GM19043 (cell line): ENCODE data around the gene CD27.
"Not testable (repeated sequence)": the region's sequence is repeated elsewhere in the genome, so short reads cannot be mapped to it uniquely, and the experiment has no call there.

Source experiments
- ATAC-seq: cut with Tn5 transposase; IDR thresholded peaks from one replicate; pipeline ENCODE4 v1.9.1; 2021; ENCODE audit warnings: low read depth; ENCODE audit not compliant: unreplicated experiment

The CD27 gene

GRCh38 chr12:6477601-6478377 is 33.0 kb downstream of the CD27 start:
- ATAC-seq: not testable (repeated sequence)

GRCh38 chr12:6478416-6478815 is 33.7 kb downstream of the CD27 start:
- no peak for ATAC-seq

- ATAC-seq: no peak
Observed at GRCh38 chr12:6488240-6488639, 43.5 kb downstream of the CD27 start.

DNA sequence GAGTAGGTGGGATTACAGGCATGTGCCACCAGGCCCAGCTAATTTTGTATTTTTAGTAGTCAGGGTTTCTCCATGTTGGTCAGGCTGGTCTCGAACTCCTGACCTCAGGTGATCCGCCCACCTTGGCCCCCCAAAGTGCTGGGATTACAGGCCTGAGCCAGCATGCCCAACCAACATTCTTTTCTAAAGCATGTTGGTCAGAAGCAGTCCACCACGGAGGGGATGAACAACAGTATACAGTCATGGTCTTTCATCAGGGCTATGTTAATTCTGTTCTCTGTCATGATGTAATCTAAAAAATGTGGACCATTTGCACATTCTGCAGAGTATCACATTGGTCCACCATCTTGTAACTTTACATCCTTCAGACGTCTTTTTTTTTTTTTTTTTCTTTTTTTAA is 44.7 kb downstream of the CD27 start:
- ATAC-seq: no peak

DNA sequence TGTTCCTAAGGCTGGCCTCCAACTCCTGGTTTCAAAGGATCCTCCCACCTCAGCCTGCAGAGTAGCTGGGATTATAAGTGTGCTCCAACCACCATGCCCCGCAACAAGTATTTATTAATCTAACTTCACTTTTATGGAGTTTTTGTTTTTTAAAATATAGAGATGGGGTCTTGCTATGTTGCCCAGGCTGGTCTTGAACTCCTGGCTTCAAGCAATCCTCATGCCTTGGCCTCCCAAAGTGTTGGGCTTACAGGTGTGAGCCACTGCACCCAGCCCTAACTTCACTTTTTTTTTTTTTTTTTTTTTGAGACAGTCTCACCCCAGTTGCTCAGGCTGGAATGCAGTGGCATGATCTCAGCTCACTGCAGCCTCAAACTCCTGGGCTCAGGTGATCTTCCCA is 45.9 kb downstream of the CD27 start:
- not testable (repeated sequence) for ATAC-seq

DNA sequence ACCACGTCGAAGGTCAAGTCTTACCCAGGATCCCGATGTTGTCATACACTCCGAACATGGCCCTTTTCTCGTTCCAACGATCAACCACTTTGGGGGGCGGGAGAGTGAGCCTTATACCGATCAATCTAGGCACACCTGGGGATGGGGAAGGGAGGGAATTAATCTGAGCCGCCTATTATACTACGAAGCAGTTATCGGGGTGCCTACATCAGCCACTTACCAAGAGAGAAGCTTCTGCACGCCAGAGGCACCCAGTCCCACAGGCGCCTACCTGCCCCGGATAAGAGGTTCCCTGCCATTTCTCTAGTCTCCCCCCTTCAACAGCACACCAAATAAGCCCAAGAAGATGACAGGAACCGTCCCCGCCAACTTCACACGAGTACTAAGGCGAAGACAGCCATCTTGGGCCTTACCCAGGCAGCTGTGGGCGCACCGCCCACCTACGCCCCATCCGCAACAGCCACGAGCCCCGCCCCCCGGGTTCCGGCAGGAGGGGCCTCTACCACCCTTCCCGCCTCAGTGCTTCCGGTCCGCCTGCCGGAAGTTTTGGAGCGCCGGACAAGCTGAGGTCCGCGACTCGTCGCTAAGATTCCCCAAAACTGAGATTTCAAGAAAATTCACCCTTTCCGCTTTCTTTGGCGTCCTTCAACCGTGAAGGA is 48.2 kb downstream of the CD27 start, which contains the start of gene MRPL51:
Gene MRPL51 (minus strand): TSS at position 425 of the 659 bp plus-strand sequence. CDS start 126 bp downstream, at position 299.
- ATAC-seq: peak; percentile 55

- peak; percentile 86 for ATAC-seq
Observed at GRCh38 chr12:6493497-6494257, 48.9 kb downstream of the CD27 start, which contains the start of gene NCAPD2. NCAPD2 (plus strand) TSS chr12:6494102; CDS start chr12:6495099, 997 bp downstream.

DNA sequence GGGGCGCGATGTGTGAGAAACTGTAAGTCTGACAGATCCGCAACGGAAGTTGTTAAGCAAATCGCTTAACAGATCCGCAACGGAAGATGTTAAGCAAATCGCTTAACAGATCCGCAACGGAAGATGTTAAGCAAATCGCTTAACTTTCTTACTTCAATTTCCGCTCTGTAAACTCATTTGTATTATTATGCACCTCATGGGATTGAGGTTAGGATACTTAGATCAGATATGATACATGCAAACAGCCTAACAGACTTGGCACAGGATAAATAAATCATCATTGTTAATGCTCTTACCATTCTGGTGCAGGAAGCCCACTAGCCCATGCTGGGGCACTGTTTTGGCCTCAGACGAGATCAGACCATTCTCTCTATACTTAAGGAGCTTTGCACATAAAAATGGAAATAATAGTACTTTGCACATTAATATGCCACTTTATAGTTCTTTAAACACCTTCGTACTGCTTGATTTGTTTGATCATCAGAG is 49.5 kb downstream of the CD27 start:
- no peak for ATAC-seq

DNA sequence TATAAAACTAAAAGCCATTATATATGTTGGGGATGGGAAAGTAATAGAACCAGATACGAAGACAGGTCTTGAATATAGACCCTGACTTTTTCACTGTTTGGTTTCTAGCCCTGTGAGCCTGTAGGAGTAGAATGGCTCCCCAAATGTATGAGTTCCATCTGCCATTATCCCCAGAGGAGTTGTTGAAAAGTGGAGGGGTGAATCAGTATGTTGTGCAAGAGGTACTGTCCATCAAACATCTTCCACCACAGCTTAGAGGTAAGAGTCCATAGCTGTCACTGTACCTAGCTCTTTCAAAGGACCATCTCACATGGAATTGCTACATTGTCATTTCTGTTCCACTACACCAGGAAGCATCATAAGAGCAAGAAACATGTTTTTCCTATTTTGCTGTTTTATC is 50.2 kb downstream of the CD27 start:
- ATAC-seq: no peak

DNA sequence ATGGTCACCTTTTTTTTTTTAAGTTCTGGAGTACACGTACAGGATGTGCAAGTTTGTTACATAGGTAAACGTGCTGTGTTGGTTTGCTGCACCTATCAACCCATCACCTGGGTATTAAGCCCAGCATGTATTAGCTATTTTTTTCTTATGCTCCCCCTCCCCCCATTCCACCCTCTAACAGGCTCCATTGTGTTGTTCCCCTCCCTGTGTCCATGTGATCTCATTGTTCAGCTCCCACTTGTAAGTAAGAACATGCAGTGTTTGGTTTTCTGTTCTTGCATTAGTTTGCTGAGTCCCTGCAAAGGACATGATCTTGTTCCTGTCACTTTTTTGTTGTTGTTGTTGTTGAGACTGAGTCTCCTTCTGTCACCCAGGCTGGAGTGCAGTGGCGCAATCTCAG is 52.5 kb downstream of the CD27 start:
- ATAC-seq: not testable (repeated sequence)

GRCh38 chr12:6500466-6500865 is 55.7 kb downstream of the CD27 start:
- ATAC-seq: no peak
